Cardiac fibroblast (primary cell): ENCODE measurements around the gene CCDC138.
A peak's percentile ranks its signal among the peaks of the same experiment; 100 is the strongest.
"Not testable (repeated sequence)": the region's sequence is repeated elsewhere in the genome, so short reads cannot be mapped to it uniquely, and the experiment has no call there.

Experiments used
- DNase-seq, 2 donors: peaks; one replicate each; pipeline versions ENCODE4 v3.0.0 to v3.0.0-alpha.2; 2010; ENCODE audit warnings: low read depth in 2 of 2
- H3K4me3 ChIP-seq, 2 donors: replicated peaks in 1 of 2; 1 replicate in 1 of 2; 2 replicates in 1 of 2; pipeline ENCODE4 v1.5.1; 2011; ENCODE audit warnings: low read depth in 2 of 2, low read length in 2 of 2, mild to moderate bottlenecking in 2 of 2, moderate library complexity in 1 of 2
- CTCF ChIP-seq: IDR thresholded peaks from one replicate; pipeline ENCODE4 v1.5.1; 2011; ENCODE audit warnings: low read depth, mild to moderate bottlenecking, low read length, inconsistent platforms

CCDC138 gene

GRCh38 chr2:108786354-108787215, at the start of gene CCDC138:
CCDC138 (plus strand) TSS chr2:108786771; CDS start chr2:108786823, 52 bp downstream.
- H3K4me3 ChIP-seq: peak within 1 kb of the TSS; percentile 73 to 79
- TF ChIP-seq CTCF: no peak
- DNase-seq: peak; percentile 82 to 90

GRCh38 chr2:108757973-108758372, 28.6 kb upstream of the CCDC138 start:
- not testable (repeated sequence) for DNase-seq, H3K4me3 ChIP-seq

GRCh38 chr2:108762618-108763017, 24.0 kb upstream of the CCDC138 start:
- not testable (repeated sequence) for DNase-seq, H3K4me3 ChIP-seq

GRCh38 chr2:108766671-108767070, 19.9 kb upstream of the CCDC138 start:
- not testable (repeated sequence) for DNase-seq, H3K4me3 ChIP-seq

- not testable (repeated sequence) for H3K4me3 ChIP-seq, DNase-seq
Measured at GRCh38 chr2:108767859-108768258, 18.7 kb upstream of the CCDC138 start.

- no peak for TF ChIP-seq CTCF
- no peak overlapping the region for H3K4me3 ChIP-seq
Measured at GRCh38 chr2:108776475-108776874, 10.1 kb upstream of the CCDC138 start.

GRCh38 chr2:108778857-108779256, 7.7 kb upstream of the CCDC138 start:
- no peak for DNase-seq
- H3K4me3 ChIP-seq: no peak overlapping the region
- no peak for TF ChIP-seq CTCF

More at GRCh38 chr2:108776475-108776874, 10.1 kb upstream of the CCDC138 start:
- DNase-seq: no peak

GRCh38 chr2:108786008-108786353, 590 bp upstream of the CCDC138 start:
- DNase-seq: no peak
- peak overlapping the region; percentile 73 to 79 for H3K4me3 ChIP-seq
- no peak for TF ChIP-seq CTCF

- no peak for DNase-seq
- TF ChIP-seq CTCF: no peak
- H3K4me3 ChIP-seq: peak overlapping the region; percentile 73 to 79
Measured at GRCh38 chr2:108787216-108787541, 608 bp downstream of the CCDC138 start.
